Measurements from ENCODE around the gene VSNL1.

VSNL1 gene

GRCh38 chr2:17615728-17616351, 75.3 kb downstream of the VSNL1 start:
- DNase-seq, result no peak

GRCh38 chr2:17616405-17616804, 75.9 kb downstream of the VSNL1 start:
- no peak for DNase-seq

DNA sequence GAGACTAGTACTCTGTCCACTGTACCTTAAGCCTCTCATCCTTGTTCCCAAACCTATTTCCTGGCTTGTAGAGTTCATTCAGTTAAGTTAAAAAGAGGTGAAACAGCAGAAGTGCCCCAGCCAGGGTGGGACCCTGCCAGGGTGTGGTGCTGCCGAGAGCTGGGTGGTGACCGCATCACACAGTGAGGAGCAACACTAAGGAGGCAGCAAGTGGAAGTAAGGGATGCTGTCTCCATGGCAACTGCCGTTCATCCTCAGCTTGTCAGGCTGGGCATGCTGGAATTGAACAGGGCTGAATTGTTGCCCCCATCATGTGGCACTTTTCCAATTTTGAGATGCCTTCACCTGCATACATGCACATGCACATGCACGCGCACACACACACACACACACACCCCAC, 77.0 kb downstream of the VSNL1 start:
- no peak for DNase-seq

DNA sequence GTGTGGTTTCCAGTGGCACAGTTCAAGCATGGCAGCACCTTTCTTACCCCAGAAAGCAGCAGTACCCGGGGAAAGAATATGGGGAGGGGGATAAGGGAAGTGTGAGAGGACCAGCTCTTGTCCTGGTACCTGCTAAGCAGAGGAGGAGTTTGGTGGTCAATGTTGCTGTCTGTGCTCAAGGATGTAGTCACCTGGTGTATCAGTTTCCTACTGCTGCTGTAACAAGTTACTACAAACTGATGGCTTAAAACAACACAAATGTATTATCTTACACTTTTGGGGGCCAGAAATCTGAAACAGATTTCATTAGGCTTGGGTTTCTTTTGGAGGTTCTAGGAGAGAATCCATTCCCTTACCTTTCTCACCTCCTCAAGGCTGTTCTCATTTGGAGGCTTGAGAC, 77.5 kb downstream of the VSNL1 start:
- no peak for DNase-seq

DNA sequence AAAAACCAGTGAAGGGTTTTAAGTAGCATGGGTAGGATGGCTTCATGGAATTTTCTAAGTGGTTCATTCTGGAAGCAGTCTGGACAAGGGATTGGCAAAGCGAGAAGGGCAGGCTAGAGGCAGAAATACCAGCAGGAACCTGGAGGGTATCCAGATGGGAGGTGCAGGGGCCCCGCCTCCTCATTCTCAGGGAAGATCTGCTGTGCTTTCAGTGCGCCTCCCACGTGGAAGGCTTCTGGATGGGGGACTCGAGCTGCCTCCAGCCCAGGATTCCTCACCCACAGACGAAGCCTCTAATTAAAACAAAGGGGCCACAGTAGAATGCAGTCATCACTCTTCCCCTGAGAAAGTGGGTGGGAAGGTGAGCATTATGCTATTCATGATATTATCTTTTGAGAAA, 79.8 kb downstream of the VSNL1 start:
- DNase-seq, result no peak

DNA sequence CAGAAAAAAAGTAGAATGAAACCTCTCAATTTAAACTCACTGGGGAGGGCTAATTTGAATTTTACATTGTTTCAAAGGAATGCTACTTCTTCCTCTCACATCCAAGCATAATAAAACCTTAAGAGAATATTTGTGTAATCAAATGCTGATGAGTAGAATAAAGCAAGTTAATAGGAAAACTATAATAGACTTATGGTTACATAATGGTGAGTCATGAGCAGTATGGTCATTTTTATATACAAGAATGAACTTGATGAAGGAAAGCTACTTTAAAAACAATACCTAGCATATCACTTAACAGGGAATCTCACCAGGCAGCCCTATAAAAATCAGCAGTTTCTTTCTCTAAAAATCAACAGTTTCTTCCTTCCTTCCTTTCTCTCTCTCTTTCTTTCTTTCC, 80.3 kb downstream of the VSNL1 start:
- no peak for DNase-seq

- DNase-seq, result no peak
These were observed 81.3 kb downstream of the VSNL1 start for GRCh38 chr2:17621781-17622180.

- no peak for DNase-seq
These were observed 85.0 kb downstream of the VSNL1 start for GRCh38 chr2:17625446-17625845.

- DNase-seq, result no peak
These were observed 86.5 kb downstream of the VSNL1 start for GRCh38 chr2:17626986-17627385.

GRCh38 chr2:17627434-17627833, 86.9 kb downstream of the VSNL1 start:
- no peak for DNase-seq

DNA sequence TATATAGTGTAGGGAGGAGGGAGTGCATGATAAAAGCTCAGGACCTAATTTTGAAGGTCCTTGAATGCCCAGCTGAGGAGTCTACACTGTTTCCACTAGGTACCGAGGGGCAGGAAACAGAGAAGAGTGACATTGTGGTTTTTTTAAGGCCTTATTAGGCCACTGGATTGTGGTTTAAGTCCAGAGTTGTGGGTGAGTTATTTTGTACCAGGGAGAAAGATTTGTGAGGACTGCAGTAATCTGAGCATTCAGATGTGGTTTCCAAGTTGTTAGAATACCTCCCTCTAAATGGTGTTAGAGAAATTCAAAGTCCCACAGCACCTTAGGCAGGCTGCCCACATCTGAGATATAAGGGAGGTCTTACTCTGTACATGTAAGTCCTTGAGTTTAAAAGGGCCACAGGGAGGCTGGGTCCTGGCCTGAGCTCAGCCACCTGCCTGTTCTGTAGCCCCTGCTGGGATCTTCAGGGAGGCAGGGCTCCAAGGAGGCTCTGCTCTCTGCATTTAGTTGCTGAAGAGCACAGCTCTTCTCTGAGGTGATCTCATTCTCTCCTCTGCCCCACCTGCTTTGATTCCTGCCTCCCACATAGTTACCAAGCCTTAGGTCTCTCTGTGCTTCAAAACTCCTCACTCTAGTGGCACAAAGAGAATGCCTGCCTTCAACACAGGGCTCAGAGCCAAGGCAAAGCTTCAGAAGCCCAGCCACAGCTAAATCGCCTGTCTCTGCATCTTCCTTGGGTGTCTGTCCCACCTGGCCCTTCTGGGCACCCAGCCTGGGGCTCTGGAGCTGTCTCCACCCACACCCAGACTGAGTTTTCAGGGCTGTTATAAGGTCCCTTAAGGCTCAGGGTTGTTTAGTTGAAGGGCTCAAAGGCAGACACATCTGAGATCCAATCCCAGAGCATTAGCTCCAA, 88.1 kb downstream of the VSNL1 start:
- no peak for DNase-seq

DNA sequence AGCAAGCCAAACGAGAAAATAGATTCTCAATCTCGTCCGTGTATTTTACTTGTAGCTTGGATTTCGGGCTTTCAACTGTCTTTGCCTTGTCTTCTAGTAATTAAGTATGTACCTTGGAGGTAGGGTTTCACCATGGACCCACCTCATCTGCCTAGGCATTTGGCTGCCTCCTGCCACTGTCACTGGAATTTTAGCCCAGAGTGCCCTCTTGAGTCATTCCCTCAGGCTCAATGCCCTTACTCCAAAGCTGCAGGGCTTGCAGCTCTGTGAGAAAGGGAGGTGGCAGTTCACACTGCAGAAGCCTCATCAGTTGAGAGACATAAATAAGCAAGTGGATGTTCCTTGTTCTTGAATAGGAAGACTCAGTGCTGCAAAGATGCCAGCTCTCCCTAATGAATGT, 89.6 kb downstream of the VSNL1 start:
- no peak for DNase-seq

DNA sequence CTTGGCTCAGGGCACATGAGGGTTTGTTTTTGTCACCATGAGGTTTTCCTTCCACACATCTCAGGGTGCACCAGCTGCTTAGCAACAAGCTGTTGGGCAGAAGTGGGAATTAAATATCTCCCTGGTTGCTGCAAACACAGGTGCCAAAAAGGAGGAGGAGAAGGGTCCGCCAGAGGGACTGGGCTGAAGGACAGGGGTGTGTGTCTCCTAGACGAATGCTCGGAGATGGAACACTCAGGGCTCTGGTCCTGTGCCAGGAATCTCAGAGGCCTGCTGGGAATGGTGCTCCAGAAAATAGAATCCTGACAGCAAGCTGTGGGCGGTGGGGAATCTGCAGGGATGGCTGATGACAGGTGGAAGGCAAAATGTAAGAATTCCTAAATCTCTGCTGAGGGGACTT, 94.5 kb downstream of the VSNL1 start:
- DNase-seq, result no peak

DNA sequence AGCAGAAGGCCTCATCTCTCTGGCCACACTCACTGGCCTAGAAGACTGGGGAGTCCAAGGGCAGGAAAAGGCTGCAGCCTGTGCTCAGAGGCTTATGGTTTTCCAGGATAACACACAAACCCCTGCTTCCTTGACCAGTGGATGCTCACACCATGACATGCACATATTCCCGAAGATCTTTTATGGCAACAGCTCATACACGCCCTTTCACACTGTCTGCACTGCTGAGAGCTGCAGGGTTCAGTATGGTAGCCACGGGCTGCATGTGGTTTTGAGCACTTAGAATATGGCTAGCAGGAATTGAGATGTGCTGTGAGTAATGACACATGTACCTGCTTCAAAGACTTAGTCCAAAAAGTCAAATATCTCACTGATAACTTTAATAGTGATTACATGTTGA, 95.8 kb downstream of the VSNL1 start:
- DNase-seq, result no peak

GRCh38 chr2:17637131-17637906, 96.8 kb downstream of the VSNL1 start:
- no peak for DNase-seq

DNA sequence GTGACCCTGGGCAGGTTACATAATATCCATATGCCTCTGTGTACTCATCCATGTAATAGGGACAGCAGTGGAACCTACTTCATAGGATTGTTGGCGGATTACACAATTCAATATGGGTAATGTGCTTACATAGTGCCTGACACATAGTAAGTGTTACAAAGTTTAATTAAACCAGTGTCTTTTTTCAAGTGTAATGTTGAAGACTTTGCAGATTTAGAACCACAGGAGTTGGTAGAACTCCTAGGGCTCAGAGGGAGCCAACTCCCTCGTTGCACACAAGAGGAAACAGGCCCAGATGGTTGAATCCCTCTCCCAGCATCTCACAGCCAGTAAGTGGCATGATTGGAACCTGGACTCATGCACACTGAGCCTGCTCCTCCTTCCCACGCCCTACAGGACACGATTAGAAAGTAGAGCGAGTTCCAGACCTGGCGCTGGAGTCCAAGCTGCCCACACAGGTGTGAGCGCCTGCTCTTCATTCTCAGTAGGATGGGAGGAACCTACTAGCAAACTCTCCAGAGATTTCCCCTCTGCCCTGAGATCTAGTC, 97.8 kb downstream of the VSNL1 start:
- no peak for DNase-seq

DNA sequence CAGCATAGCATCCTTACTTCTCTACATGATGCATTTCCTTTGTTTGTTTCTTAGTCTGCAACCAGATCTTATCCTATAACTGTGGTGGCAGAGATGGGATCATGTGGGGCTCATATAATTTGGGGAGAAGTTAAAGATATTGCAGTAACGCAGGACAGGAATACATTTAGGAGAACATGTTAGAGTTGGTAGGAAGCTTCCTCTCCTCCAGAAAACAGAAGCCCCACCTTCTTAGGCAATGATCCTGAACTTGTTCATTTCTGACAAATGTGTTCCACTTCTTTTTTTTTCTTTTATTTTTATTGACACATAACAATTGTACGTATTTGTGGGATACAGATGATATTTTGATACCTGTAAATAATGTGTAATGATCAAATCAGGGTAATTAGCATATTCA, 99.9 kb downstream of the VSNL1 start:
- no peak for DNase-seq

DNA sequence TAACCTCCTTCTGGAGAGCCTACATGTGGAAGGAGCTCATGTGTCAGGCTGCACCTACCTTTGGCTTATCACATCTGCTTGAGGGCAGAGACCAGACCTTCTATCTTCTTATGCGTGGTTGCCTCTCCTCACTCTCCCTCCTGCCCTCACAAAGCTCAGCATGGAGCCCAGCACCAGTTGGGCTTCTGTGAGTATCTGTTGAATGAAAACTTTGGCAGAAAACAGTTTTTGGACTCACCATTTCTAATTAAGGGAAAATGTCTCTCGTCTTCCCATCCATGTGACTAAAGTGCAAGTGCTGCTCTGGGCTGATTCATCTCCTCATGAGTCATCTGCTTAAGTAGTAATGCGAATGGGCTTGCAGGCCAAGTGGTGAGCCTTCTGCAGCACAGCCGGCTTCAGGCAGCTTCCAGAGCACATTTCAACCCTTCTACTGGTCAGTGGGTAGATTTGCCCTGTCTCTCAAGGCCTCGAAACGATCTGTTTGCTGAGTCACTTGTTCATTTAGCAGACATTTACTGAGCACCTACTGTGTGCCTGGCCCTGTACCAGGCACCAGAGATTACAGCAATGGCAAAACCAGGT, 102.6 kb downstream of the VSNL1 start:
- no peak for DNase-seq

- no peak for DNase-seq
These were observed 104.7 kb downstream of the VSNL1 start for GRCh38 chr2:17644997-17645720.

DNA sequence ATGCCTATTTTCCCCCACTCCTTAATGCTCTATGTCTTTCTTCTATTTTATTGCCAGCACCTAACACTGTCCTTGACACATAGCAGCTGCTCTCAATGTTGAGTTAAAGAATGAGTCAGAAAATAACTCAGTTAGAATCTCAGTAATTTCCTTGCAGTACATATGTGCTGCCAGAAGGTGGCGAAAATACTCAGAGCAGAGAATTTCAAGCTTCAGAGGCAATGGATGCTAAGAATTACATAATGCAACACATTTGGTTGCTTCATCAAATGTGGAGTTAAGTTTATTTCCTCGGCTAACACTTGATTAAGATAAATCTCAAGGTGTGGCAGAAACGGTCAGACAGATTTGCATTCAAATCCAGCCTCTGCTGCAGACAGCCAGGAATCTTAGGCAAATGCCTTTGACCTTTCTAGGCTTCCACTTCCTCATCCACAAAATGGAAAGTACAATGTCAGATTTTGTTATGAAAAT, 105.6 kb downstream of the VSNL1 start:
- DNase-seq, result peak; percentile 48

- no peak for DNase-seq
These were observed 106.6 kb downstream of the VSNL1 start for GRCh38 chr2:17646838-17647701.
